Thymus (tissue), 14 donors: ENCODE measurements around the gene OCRL. TPM values are rescaled to one million over a fixed set of nuclear protein-coding genes. Genes with fewer than 3 reads are reported as not detected.

Source experiments
- DNase-seq, 9 donors: peaks; one replicate each; pipeline ENCODE4 v3.0.0-alpha.2; 2013; ENCODE audit warnings: low spot score in 9 of 9, low read depth in 6 of 9, missing footprints in 1 of 9
- H3K27ac ChIP-seq, 2 donors: one replicate each; pipeline ENCODE4 v1.5.1; 2013; ENCODE audit warnings: control low read depth in 1 of 2, low read depth in 1 of 2, low read length in 1 of 2, mild to moderate bottlenecking in 1 of 2, moderate library complexity in 1 of 2
- H3K27me3 ChIP-seq, 2 donors: one replicate each; pipeline ENCODE4 v1.5.1; 2013; ENCODE audit warnings: low read length in 1 of 2; ENCODE audit not compliant: control insufficient read depth in 2 of 2, insufficient read depth in 1 of 2
- H3K36me3 ChIP-seq, 2 donors: one replicate each; pipeline ENCODE4 v1.5.1; 2013; ENCODE audit warnings: low read length in 1 of 2, mild to moderate bottlenecking in 1 of 2, moderate library complexity in 1 of 2; ENCODE audit not compliant: control insufficient read depth in 2 of 2, insufficient read depth in 2 of 2
- H3K4me1 ChIP-seq, 2 donors: one replicate each; pipeline ENCODE4 v1.5.1; 2013; ENCODE audit warnings: low read length in 2 of 2; ENCODE audit not compliant: control insufficient read depth in 2 of 2, insufficient read depth in 2 of 2
- H3K4me3 ChIP-seq, 2 donors: one replicate each; pipeline ENCODE4 v1.5.1; 2013; ENCODE audit warnings: low read length in 2 of 2, control low read depth in 1 of 2, mild to moderate bottlenecking in 1 of 2
- H3K9me3 ChIP-seq, 2 donors: one replicate each; pipeline ENCODE4 v1.5.1; 2013; ENCODE audit warnings: low read length in 1 of 2, mild to moderate bottlenecking in 1 of 2; ENCODE audit not compliant: control insufficient read depth in 2 of 2, insufficient read depth in 1 of 2
- WGBS: extraction: QIAGEN DNeasy Blood & Tissue Kit; methylation state at CpG from one replicate; pipeline ENCODE4 v1.1.7; 2013; 5-methylcytosine and 5-hydroxymethylcytosine counted together
- long read RNA-seq, 10 donors: transcript quantifications; one replicate each; lab custom pipeline, GENCODE V29; 2026
- polyA plus RNA-seq: library from polyadenylated mRNA; stranded (reverse); fragments of 200-250 nt; gene quantifications from one replicate; pipeline ENCODE4 v1.2.3, GENCODE V29; 2013
- total RNA-seq: library from RNA; stranded (reverse); fragments of 120-200 nt; gene quantifications from one replicate; pipeline ENCODE4 v1.2.4, GENCODE V29; 2013
- donor health status: healthy.

OCRL gene
- total RNA-seq, result 3.5 TPM
- polyA plus RNA-seq, result 8.2 TPM
- long read RNA-seq, donor 1, partial matches to known transcripts, result 0 of 1 reads
- long read RNA-seq, donor 1, other reads (novel, unspliced or antisense), result 0 of 1 reads
- long read RNA-seq, donor 2, result 0 reads
- long read RNA-seq, donor 3, result 0 reads
- long read RNA-seq, donor 4, result 0 reads
- long read RNA-seq, donor 5, result 0 reads
- long read RNA-seq, donor 6, result 0 reads
- long read RNA-seq, donor 7, result 0 reads
- long read RNA-seq, donor 8, result 0 reads
- long read RNA-seq, donor 9, result 0 reads
- long read RNA-seq, donor 10, result 0 reads

DNA sequence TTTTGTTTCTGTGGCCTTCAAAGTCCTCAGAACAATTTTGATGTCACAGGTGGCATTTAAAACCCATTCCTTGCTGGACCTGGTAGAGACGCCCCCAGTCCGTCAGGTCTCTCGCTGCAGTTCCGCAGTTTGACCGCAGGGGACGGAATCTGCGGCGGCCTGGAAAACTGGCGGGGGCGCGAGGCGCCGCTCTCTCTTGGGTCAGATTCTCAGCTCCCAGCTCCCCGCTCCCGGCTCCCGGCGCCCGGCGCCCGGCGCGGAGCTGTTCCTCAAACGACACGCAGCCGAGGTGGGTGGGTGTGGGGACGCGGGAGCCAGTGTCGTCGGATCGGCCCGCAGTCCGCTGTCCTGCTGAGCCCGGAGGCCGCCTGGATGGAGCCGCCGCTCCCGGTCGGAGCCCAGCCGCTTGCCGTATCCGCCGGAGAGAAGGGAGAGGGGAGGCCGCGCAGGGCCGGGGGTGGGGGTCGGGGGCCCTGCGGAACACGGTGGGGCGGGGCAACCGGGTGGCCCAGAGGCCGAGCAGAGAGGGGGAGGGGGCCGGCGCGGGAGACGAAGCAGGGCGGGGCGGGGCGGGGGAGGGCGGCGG is at the start of gene OCRL:
Gene OCRL (plus strand): TSS at position 192 of the 586 bp plus-strand sequence. CDS start 181 bp downstream, at position 373.
- no peaks in the 10 kb centered on the region for H3K36me3 ChIP-seq
- DNase-seq, result peak in 4 of 9 donors; percentile 13 to 53 (median 35)
- under 1% methylated on average over 48 of the region's 60 CpGs for WGBS
- H3K27me3 ChIP-seq, result no peaks in the 10 kb centered on the region
- peak within 1 kb of the TSS; percentile 52 to 70 for H3K4me3 ChIP-seq
- no peaks in the 10 kb centered on the region for H3K4me1 ChIP-seq
- no peaks in the 10 kb centered on the region for H3K9me3 ChIP-seq
- H3K27ac ChIP-seq, result no peak within 1 kb of the TSS

DNA sequence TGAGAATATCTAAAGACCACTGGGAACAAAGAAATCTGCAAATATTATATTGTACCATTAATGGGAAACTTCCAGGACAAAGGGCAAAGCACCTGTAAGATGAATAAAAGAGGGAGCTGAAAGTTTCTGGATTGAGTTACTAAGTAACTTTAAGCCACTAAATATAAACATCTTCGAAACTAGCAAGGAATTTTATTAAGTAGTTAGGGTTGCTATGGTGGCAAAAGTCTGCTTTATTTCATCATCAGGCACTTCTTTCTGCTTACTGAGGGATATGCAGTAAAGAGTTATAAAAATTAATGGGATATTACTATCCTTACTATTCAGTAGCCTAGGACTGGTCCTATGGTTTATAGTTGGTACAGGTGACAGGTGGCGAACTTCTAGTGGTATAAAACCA is 49.7 kb upstream of the OCRL start:
- Histone ChIP-seq H3K9me3 (no peaks in the 10 kb centered on the region), H3K4me1 (no peaks in the 10 kb centered on the region), H3K27me3 (no peaks in the 10 kb centered on the region), H3K4me3 (no peak overlapping the region), H3K27ac (no peak overlapping the region), H3K36me3 (no peaks in the 10 kb centered on the region)
- WGBS, result 97% methylated on average over 2 of the region's 2 CpGs
- no peak for DNase-seq

DNA sequence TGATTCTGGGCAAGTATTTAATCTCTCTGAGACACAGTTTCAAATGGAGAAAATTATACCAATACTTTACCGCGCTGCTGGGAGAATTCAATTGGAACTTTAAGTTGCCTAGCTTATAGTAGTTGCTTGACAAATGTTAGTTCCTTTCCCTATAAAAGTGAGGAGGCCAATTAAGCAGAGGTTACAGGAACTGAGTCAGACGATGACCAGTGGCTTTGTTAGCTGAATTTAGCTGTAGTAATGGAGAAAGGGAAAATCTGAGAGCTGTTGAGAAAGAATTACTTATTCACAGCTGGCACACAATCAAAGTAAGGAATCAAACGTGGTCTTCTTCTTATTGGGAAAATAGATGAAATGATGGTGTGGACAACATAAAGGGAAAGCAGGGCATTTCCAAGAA is 46.4 kb upstream of the OCRL start:
- Histone ChIP-seq H3K27ac (no peak overlapping the region), H3K4me1 (no peaks in the 10 kb centered on the region), H3K27me3 (no peaks in the 10 kb centered on the region), H3K4me3 (no peak overlapping the region), H3K36me3 (no peaks in the 10 kb centered on the region), H3K9me3 (no peaks in the 10 kb centered on the region)
- WGBS, result 96% methylated on average over 4 of the region's 4 CpGs
- DNase-seq, result no peak

DNA sequence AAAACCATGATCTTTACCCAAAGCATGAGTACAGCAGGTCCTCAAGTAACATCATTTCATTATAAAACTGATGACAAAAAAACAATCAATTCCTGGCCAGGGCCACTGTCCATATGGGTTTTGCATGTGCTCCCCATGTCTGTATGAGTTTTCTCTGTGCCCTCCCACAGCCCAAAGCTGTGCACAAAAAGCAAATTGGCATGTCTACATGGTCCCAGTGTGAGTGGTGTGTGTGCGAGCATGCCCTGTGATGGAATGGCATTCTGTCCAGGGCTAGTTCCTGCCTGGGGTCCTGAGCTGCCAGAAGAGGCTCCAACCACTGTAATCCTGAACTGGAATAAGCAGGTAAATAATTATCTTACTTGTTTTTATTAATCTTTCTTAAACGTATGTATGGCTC is 45.2 kb upstream of the OCRL start:
- WGBS, result 94% methylated on average over 2 of the region's 2 CpGs

DNA sequence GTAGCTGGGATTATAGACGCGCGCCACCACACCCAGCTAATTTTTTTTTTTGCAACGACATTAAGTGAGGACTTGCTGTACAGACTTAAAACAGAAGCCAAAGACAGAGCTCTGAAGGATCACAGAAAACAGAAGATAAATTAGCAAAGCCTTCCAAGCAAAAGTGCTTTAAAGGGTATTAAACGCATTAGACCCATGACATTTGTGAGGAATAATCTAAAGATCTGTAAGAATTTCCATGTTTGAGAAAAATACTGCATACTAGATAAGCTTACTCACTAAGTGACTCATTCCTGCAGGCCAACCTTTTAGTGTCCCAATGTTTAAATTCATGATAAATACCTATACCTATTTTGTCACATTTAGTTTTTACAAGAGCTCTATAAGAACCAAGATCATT is 44.2 kb upstream of the OCRL start:
- H3K4me1 ChIP-seq, result no peaks in the 10 kb centered on the region
- WGBS, result 97% methylated on average over 5 of the region's 5 CpGs
- DNase-seq, result no peak
- H3K4me3 ChIP-seq, result no peak overlapping the region
- H3K9me3 ChIP-seq, result no peaks in the 10 kb centered on the region
- H3K36me3 ChIP-seq, result no peaks in the 10 kb centered on the region
- H3K27me3 ChIP-seq, result no peaks in the 10 kb centered on the region
- no peak overlapping the region for H3K27ac ChIP-seq

More for the DNA sequence above, 45.2 kb upstream of the OCRL start:
- no peak for DNase-seq
- Histone ChIP-seq H3K36me3 (no peaks in the 10 kb centered on the region), H3K27me3 (no peaks in the 10 kb centered on the region), H3K27ac (no peak overlapping the region), H3K4me1 (no peaks in the 10 kb centered on the region), H3K9me3 (no peaks in the 10 kb centered on the region), H3K4me3 (no peak overlapping the region)

DNA sequence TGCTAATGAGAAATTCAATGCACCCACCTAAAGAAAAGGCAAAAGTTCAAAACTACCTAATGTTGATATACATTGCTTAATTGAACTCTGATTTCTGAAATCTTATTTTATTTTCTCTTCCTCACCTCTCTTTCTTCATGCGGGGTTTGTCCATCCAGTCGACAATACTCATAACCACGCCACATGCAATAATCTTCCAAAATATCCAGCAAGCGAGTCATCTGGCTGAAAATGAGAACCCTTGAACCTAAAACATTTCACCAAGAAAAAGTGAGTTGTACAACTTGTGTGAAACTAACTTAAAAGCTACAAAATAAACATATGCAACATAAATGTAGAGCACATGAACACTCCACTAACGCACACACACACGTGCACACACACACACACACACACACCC is 43.4 kb upstream of the OCRL start:
- H3K36me3 ChIP-seq, result no peaks in the 10 kb centered on the region
- H3K27me3 ChIP-seq, result no peaks in the 10 kb centered on the region
- H3K9me3 ChIP-seq, result no peaks in the 10 kb centered on the region
- no peak overlapping the region for H3K27ac ChIP-seq
- H3K4me3 ChIP-seq, result no peak overlapping the region
- no peak for DNase-seq
- WGBS, result 95% methylated on average over 6 of the region's 6 CpGs
- no peaks in the 10 kb centered on the region for H3K4me1 ChIP-seq

DNA sequence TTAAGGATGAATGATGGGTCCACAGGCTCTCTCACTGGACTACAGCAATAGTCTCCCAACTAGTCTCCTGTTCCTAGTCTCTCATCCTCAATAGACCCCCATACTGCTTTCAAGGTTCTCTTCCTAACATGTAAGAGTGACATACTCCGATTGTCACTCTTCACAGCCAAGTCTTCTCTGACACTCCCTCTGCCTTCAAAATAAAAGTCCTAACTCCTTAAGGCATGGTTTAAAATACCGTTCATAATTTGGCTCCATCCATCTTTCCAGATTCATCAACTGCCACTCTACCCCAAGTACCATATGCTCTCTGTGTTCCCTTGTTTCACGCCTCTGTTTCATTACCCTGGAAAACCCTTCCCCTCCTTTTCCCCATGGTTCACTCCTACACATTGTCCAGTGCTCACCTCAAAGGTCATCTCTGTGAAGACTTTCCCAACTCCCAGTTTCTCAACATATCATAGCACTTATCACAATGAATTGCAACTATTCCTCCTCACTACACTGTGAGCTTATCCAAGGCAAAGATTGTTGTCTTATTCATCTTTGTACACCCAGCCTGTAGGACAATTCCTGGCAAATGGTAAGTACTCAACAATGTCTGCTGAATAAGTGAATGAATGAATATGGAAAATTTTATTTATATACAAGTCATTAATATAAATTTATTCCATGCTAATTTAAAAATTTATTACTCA is 42.8 kb upstream of the OCRL start:
- DNase-seq, result no peak
- H3K4me3 ChIP-seq, result no peak overlapping the region
- no peaks in the 10 kb centered on the region for H3K36me3 ChIP-seq
- 98% methylated on average over 3 of the region's 3 CpGs for WGBS
- H3K4me1 ChIP-seq, result no peaks in the 10 kb centered on the region
- H3K9me3 ChIP-seq, result no peaks in the 10 kb centered on the region
- no peak overlapping the region for H3K27ac ChIP-seq
- no peaks in the 10 kb centered on the region for H3K27me3 ChIP-seq

DNA sequence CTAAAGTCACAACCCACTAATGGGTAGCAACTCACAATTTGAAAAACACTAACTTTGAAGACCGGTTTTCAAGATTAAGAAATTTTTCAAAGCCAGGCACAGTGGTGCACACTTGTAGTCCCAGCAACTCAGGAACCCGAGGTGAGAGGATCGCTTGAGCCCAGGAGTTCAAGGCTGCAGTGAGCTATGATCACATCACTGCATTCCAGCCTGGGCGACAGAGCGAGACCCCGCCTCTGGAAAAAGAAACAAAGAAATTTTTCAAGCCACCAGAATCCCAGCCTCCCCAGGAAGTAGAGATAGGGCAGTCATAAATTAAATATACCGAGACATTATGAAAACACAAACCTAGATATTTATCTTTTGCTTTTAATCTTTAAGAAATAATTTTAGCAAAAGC is 29.7 kb upstream of the OCRL start:
- WGBS, result 95% methylated on average over 7 of the region's 7 CpGs

DNA sequence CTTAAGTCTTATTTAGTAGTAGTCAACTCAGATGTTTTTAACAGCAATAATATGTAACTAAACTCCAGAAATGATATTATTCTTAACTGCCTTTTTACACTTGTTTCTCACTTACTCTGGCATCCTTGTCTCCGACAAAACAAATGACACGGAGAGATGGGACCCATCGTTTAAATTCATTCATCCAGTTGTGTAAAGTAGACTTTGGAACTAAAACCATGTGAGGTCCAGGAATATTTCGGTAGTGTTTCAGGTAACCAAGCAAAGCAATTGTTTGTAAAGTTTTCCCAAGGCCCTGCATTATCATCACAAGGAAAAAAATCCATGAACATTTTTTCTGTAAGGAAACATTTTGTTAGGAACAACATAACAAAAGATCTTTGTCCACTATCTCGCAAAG is 28.4 kb upstream of the OCRL start:
- Histone ChIP-seq H3K9me3 (no peaks in the 10 kb centered on the region), H3K27ac (no peak overlapping the region), H3K4me1 (no peaks in the 10 kb centered on the region), H3K27me3 (no peaks in the 10 kb centered on the region), H3K36me3 (no peaks in the 10 kb centered on the region), H3K4me3 (no peak overlapping the region)
- no peak for DNase-seq
- 97% methylated on average over 5 of the region's 5 CpGs for WGBS

More for the DNA sequence above, 29.7 kb upstream of the OCRL start:
- Histone ChIP-seq H3K36me3 (no peaks in the 10 kb centered on the region), H3K4me1 (no peaks in the 10 kb centered on the region), H3K9me3 (no peaks in the 10 kb centered on the region), H3K4me3 (no peak overlapping the region), H3K27me3 (no peaks in the 10 kb centered on the region), H3K27ac (no peak overlapping the region)
- no peak for DNase-seq
